HCT116 (cell line): Measurements from ENCODE around the gene CAVIN1. TPM values are rescaled to one million over a fixed set of nuclear protein-coding genes. Genes with fewer than 3 reads are reported as not detected.

Experiments used
- ATAC-seq: fragments of 200-7000 bp; cut with Tn5 transposase; 2 replicates; pipeline ENCODE4 v1.9.1; 2020; ENCODE audit warnings: mild to moderate bottlenecking, moderate library complexity
- BruUV-seq: library from RNA; stranded (reverse); fragments of 400-500 nt; replicated peaks from 2 replicates; lab custom pipeline; 2021; lab: Mats Ljungman, UMichigan
- CTCF ChIA-PET: fragments of 300-600 bp; sonication (Branson Sonifier 250); formaldehyde crosslinking; loops from one replicate; lab custom pipeline; 2021; ENCODE audit warnings: antibody characterized with exemption; lab: Charles Lee
- POLR2A ChIA-PET: fragments of 300-600, 350-600 bp; sonication (Branson Sonifier 250); formaldehyde crosslinking; loops from one replicate; lab custom pipeline; 2021; ENCODE audit warnings: antibody characterized with exemption; lab: Charles Lee
- RAD21 ChIA-PET, 2 experiments: fragments of 300-600 bp; sonication (Branson Sonifier 250); formaldehyde crosslinking; loops; one replicate each; lab custom pipeline; 2023; ENCODE audit warnings: low total read pairs in 2 of 2; ENCODE audit not compliant: uncharacterized antibody in 2 of 2, unreplicated experiment in 2 of 2, low non-redundant PET in 1 of 2; lab: Charles Lee
- DNase-seq: peaks from one replicate; pipeline ENCODE4 v3.0.0-alpha.2; 2010; ENCODE audit warnings: low read depth, low spot score
- H2AFZ ChIP-seq: fragments of 200-600 bp; shearing (Covaris generic), sonication (generic); 2 replicates; pipeline ENCODE4 v1.6.1; 2017; ENCODE audit warnings: low read depth, mixed run types, mixed read lengths, antibody characterized with exemption, low read length; ENCODE audit not compliant: poor library complexity, severe bottlenecking
- H3K27ac ChIP-seq: 2 replicates; pipeline ENCODE4 v1.5.1; 2012; ENCODE audit warnings: low read depth, low read length
- H3K27me3 ChIP-seq: fragments of 200-600 bp; sonication (generic); 2 replicates; pipeline ENCODE4 v1.6.1; 2016; ENCODE audit warnings: mixed run types, low read length, mixed read lengths; ENCODE audit not compliant: insufficient read depth
- H3K36me3 ChIP-seq, 2 experiments: fragments of 200-500 bp in 1 of 2; fragments of 200-600 bp in 1 of 2; sonication (Bioruptor generic) in 1 of 2; sonication (generic) in 1 of 2; 2 replicates each; pipeline versions ENCODE4 v1.5.1 to v1.6.1; 2014 to 2016; ENCODE audit warnings: low read length in 2 of 2, inconsistent platforms in 1 of 2, mixed read lengths in 1 of 2, mixed run types in 1 of 2; ENCODE audit not compliant: insufficient read depth in 2 of 2, control insufficient read depth in 1 of 2
- H3K4me1 ChIP-seq, 2 experiments: fragments of 200-600 bp in 1 of 2; sonication (generic) in 1 of 2; 2 replicates each; pipeline versions ENCODE4 v1.5.1 to v1.6.1; 2012 to 2017; ENCODE audit warnings: low read length in 2 of 2, inconsistent platforms in 1 of 2, mild to moderate bottlenecking in 1 of 2, mixed read lengths in 1 of 2, mixed run types in 1 of 2, moderate library complexity in 1 of 2; ENCODE audit not compliant: insufficient read depth in 2 of 2, control insufficient read depth in 1 of 2
- H3K4me2 ChIP-seq: fragments of 200-600 bp; sonication (generic); 2 replicates; pipeline ENCODE4 v1.6.1; 2017; ENCODE audit warnings: mixed run types, low read length, mixed read lengths
- H3K4me3 ChIP-seq, 2 experiments: fragments of 200-600 bp in 1 of 2; sonication (generic) in 1 of 2; replicated peaks in 1 of 2; 2 replicates each; pipeline ENCODE4 v1.5.1; 2011 to 2016; ENCODE audit warnings: low read length in 2 of 2, control low read depth in 1 of 2, low read depth in 1 of 2, mild to moderate bottlenecking in 1 of 2, mixed read lengths in 1 of 2, mixed run types in 1 of 2
- H3K79me2 ChIP-seq: fragments of 200-600 bp; sonication (generic); 2 replicates; pipeline ENCODE4 v1.6.1; 2017; ENCODE audit warnings: mild to moderate bottlenecking, mixed run types, low read length, moderate library complexity, mixed read lengths; ENCODE audit not compliant: insufficient read depth
- H3K9ac ChIP-seq: fragments of 200-600 bp; sonication (generic); 2 replicates; pipeline ENCODE4 v1.6.1; 2016; ENCODE audit warnings: low read length, mixed read lengths
- H3K9me2 ChIP-seq: fragments of 200-600 bp; sonication (generic), shearing (Covaris generic); 2 replicates; pipeline ENCODE4 v1.6.1; 2017; ENCODE audit warnings: mixed run types, mild to moderate bottlenecking, moderate library complexity; ENCODE audit not compliant: insufficient read depth
- H3K9me3 ChIP-seq, 2 experiments: fragments of 200-500 bp in 1 of 2; fragments of 200-600 bp in 1 of 2; sonication (Bioruptor generic) in 1 of 2; sonication (generic) in 1 of 2; 2 replicates each; pipeline ENCODE4 v1.6.1; 2014 to 2017; ENCODE audit warnings: low read length in 2 of 2, mixed read lengths in 2 of 2, inconsistent platforms in 1 of 2, low read depth in 1 of 2, mild to moderate bottlenecking in 1 of 2, mixed run types in 1 of 2, moderate library complexity in 1 of 2; ENCODE audit not compliant: control insufficient read depth in 1 of 2, insufficient read depth in 1 of 2
- H4K20me1 ChIP-seq: fragments of 200-600 bp; sonication (generic), shearing (Covaris generic); 2 replicates; pipeline ENCODE4 v1.6.1; 2017; ENCODE audit warnings: mixed run types, mild to moderate bottlenecking, moderate library complexity; ENCODE audit not compliant: insufficient read depth
- CTCF ChIP-seq, 3 experiments: fragments of 200-600 bp in 1 of 3; sonication (generic) in 1 of 3; IDR thresholded peaks in 2 of 3; conservative IDR thresholded peaks in 1 of 3; 2 replicates each; pipeline ENCODE4 v1.5.1; 2012 to 2017; ENCODE audit warnings: low read depth in 2 of 3, low read length in 2 of 3, antibody characterized with exemption in 1 of 3, borderline replicate concordance in 1 of 3, control low read depth in 1 of 3, mild to moderate bottlenecking in 1 of 3, mixed read lengths in 1 of 3, mixed run types in 1 of 3, moderate library complexity in 1 of 3; ENCODE audit not compliant: insufficient read depth in 1 of 3
- EGR1 ChIP-seq: IDR thresholded peaks from 2 replicates; pipeline ENCODE4 v1.6.1; 2012; ENCODE audit warnings: low read depth
- EZH2 ChIP-seq: fragments of 200-600 bp; sonication (generic); IDR thresholded peaks from 2 replicates; pipeline ENCODE4 v1.6.1; 2017; ENCODE audit warnings: antibody characterized with exemption, mixed run types
- JUND ChIP-seq: IDR thresholded peaks from 2 replicates; pipeline ENCODE4 v1.6.1; 2012
- RAD21 ChIP-seq: IDR thresholded peaks from 2 replicates; pipeline ENCODE4 v1.6.1; 2012; ENCODE audit warnings: low read depth, mild to moderate bottlenecking
- REST ChIP-seq: IDR thresholded peaks from 2 replicates; pipeline ENCODE4 v1.6.1; 2012; ENCODE audit warnings: low read depth
- SP1 ChIP-seq: IDR thresholded peaks from 2 replicates; pipeline ENCODE4 v1.6.1; 2012; ENCODE audit warnings: low read depth
- SRF ChIP-seq: IDR thresholded peaks from 2 replicates; pipeline ENCODE4 v1.6.1; 2012; ENCODE audit warnings: low read depth
- TCF7L2 ChIP-seq: IDR thresholded peaks from 2 replicates; pipeline ENCODE4 v1.7.0; 2011; ENCODE audit warnings: borderline replicate concordance, inconsistent platforms; ENCODE audit not compliant: insufficient read depth, insufficient read length; ENCODE audit errors: extremely low read depth
- intact Hi-C: fragments of 100-400 bp; cut with micrococcal nuclease; formaldehyde crosslinking; loops from 2 replicates; pipeline ENCODE4 v1.10.0; 2022
- total RNA-seq: library from RNA; stranded (reverse); gene quantifications from one replicate; pipeline ENCODE4 v1.2.1, GENCODE V29; 2021; ENCODE audit not compliant: unreplicated experiment

Gene CAVIN1
- total RNA-seq, 1 experiment from 2014 or later, result 79.7 TPM

- H3K4me2 ChIP-seq, result peak overlapping the region; percentile 25; the same call in 1 of the 2 replicates
- H3K4me1 ChIP-seq, result peaks cover 51 to 80% of the 10 kb centered on the region in 2 experiments
- peaks cover 0 to 4% of the 10 kb centered on the region in 2 experiments; a peak in 1 of 4 replicates for H3K36me3 ChIP-seq
- H3K27me3 ChIP-seq, result no peaks in the 10 kb centered on the region
- H2AFZ ChIP-seq, result no peak overlapping the region
- ChIA-PET CTCF (interaction anchor here (1.2 kb wide), 1 partner anchor 9 kb away, joined by 5 read pairs; no protein-coding TSS in a partner anchor), POLR2A (interaction anchor here (0.7 to 7.9 kb wide), 2 partner anchors 10 to 32 kb away, joined by 3 to 88 read pairs; partner anchors contain the start of gene CAVIN1), RAD21 (interaction anchor here in 1 of 2 experiments (0.9 kb wide), 1 partner anchor 116 kb away, joined by 4 read pairs; no protein-coding TSS in a partner anchor)
- H3K9ac ChIP-seq, result 0 out of 2 replicates have a peak overlapping the region, but pooled peaks have one; percentile 11
- intact Hi-C loops, result no loop called here
- no peaks in the 10 kb centered on the region for H3K9me3 ChIP-seq
- TF ChIP-seq TCF7L2 (no peak), EZH2 (no peak), REST (no peak), SP1 (no peak), RAD21 (no peak), JUND (no peak), SRF (no peak), CTCF (IDR thresholded peaks at IDR 0.05 in 2 of 3, conservative IDR thresholded peaks at IDR 0.05 in 1 of 3; ENCODE audit: borderline replicate concordance in 1 of 3, insufficient read depth in 1 of 3, low read depth in 2 of 3, low read length in 2 of 3) (no peak), EGR1 (no peak)
- H3K79me2 ChIP-seq, result peaks cover 95% of the 10 kb centered on the region
- H3K27ac ChIP-seq, result no peak overlapping the region
- no peak overlapping the region for H3K4me3 ChIP-seq
- no peaks in the 10 kb centered on the region for H3K9me2 ChIP-seq
- no TSS peak for BruUV-seq
- H4K20me1 ChIP-seq, result peaks cover 6% of the 10 kb centered on the region; the same call in 1 of the 2 replicates
- DNase-seq, result no peak
- ATAC-seq, result no peak
Observed at GRCh38 chr17:42411361-42411760, 11.7 kb downstream of the CAVIN1 start.
